WTC11 (cell line): ENCODE measurements around the gene CUL4A. TPM values are rescaled to one million over a fixed set of nuclear protein-coding genes. Genes with fewer than 3 reads are reported as not detected.

Experiments
- ATAC-seq: fragments of 200-7000 bp; cut with Tn5 transposase; 2 replicates; pipeline ENCODE4 v1.10.0; 2021; ENCODE audit warnings: mild to moderate bottlenecking, moderate library complexity
- CTCF ChIA-PET: fragments of 300-600 bp; sonication (Branson Sonifier 250); formaldehyde crosslinking; loops from one replicate; lab custom pipeline; 2021; ENCODE audit warnings: antibody characterized with exemption; lab: Charles Lee
- POLR2A ChIA-PET: fragments of 350-600 bp; sonication (Branson Sonifier 250); formaldehyde crosslinking; loops from one replicate; lab custom pipeline; 2021; ENCODE audit warnings: antibody characterized with exemption; lab: Charles Lee
- DNase-seq: peaks from one replicate; pipeline ENCODE4 v3.0.0; 2021; ENCODE audit warnings: low spot score
- H3K27ac Mint-ChIP-seq: 2 replicates; pipeline ENCODE4 v1.8.0; 2021; ENCODE audit warnings: mixed read lengths
- H3K27me3 Mint-ChIP-seq: 2 replicates; pipeline ENCODE4 v1.8.0; 2021; ENCODE audit warnings: low read depth, mild to moderate bottlenecking, moderate library complexity, mixed read lengths
- H3K36me3 Mint-ChIP-seq: 2 replicates; pipeline ENCODE4 v1.8.0; 2021; ENCODE audit warnings: mixed read lengths
- H3K4me1 Mint-ChIP-seq: 2 replicates; pipeline ENCODE4 v1.8.0; 2022; ENCODE audit warnings: mixed read lengths
- H3K4me3 Mint-ChIP-seq: 2 replicates; pipeline ENCODE4 v1.8.0; 2021; ENCODE audit warnings: mild to moderate bottlenecking, moderate library complexity, mixed read lengths
- H3K9me3 Mint-ChIP-seq: 2 replicates; pipeline ENCODE4 v1.8.0; 2021; ENCODE audit warnings: mixed read lengths
- CREB1 ChIP-seq: sonication (generic); formaldehyde crosslinking; IDR thresholded peaks from 2 replicates; pipeline ENCODE4 v1.8.0; 2023; ENCODE audit warnings: mild to moderate bottlenecking, missing genetic modification reagents
- GABPB1 ChIP-seq: sonication (generic); formaldehyde crosslinking; IDR thresholded peaks from 2 replicates; pipeline ENCODE4 v1.8.1; 2023; ENCODE audit warnings: mild to moderate bottlenecking, missing genetic modification reagents
- NR3C1 ChIP-seq: sonication (generic); formaldehyde crosslinking; conservative IDR thresholded peaks from 2 replicates; pipeline ENCODE4 v1.8.1; 2023; ENCODE audit warnings: low read depth, mild to moderate bottlenecking, missing genetic modification reagents
- OVOL2 ChIP-seq: fragments of 250-450 bp; sonication (Bioruptor Pico); IDR thresholded peaks from 2 replicates; pipeline ENCODE4 v1.9.0; 2021; ENCODE audit warnings: mild to moderate bottlenecking, borderline replicate concordance
- PREB ChIP-seq: sonication (generic); formaldehyde crosslinking; IDR thresholded peaks from 2 replicates; pipeline ENCODE4 v1.8.1; 2022; ENCODE audit warnings: mild to moderate bottlenecking, missing genetic modification reagents, moderate library complexity, borderline replicate concordance
- RELA ChIP-seq: sonication (generic); formaldehyde crosslinking; IDR thresholded peaks from 2 replicates; pipeline ENCODE4 v1.8.1; 2022; ENCODE audit warnings: missing genetic modification reagents, mild to moderate bottlenecking, borderline replicate concordance
- USF1 ChIP-seq: sonication (generic); formaldehyde crosslinking; IDR thresholded peaks from 2 replicates; pipeline ENCODE4 v1.8.0; 2022; ENCODE audit warnings: mild to moderate bottlenecking, missing genetic modification reagents
- ZBTB21 ChIP-seq: sonication (generic); formaldehyde crosslinking; IDR thresholded peaks from 2 replicates; pipeline ENCODE4 v1.8.1; 2023; ENCODE audit warnings: mild to moderate bottlenecking, missing genetic modification reagents, borderline replicate concordance
- ZBTB43 ChIP-seq: sonication (generic); formaldehyde crosslinking; IDR thresholded peaks from 2 replicates; pipeline ENCODE4 v1.8.1; 2023; ENCODE audit warnings: mild to moderate bottlenecking, missing genetic modification reagents
- ZNF423 ChIP-seq: fragments of 250-450 bp; sonication (Bioruptor Pico); IDR thresholded peaks from 2 replicates; pipeline ENCODE4 v2.1.2; 2022; ENCODE audit warnings: mild to moderate bottlenecking, moderate library complexity
- ZNF512 ChIP-seq: sonication (generic); formaldehyde crosslinking; IDR thresholded peaks from 2 replicates; pipeline ENCODE4 v1.8.1; 2022; ENCODE audit warnings: missing genetic modification reagents, borderline replicate concordance
- total RNA-seq: library from RNA; stranded (reverse); gene quantifications from 3 replicates; pipeline ENCODE4 v1.2.3, GENCODE V29; 2021
- TF ChIP-seq, protein P1 (sequence below): sonication (generic); formaldehyde crosslinking; IDR thresholded peaks from 2 replicates; pipeline ENCODE4 v1.8.0; 2022; ENCODE audit warnings: missing genetic modification reagents
- TF ChIP-seq, protein P2 (sequence below): fragments of 200-600 bp; IDR thresholded peaks from 2 replicates; pipeline ENCODE4 v1.8.0; 2022; ENCODE audit warnings: antibody characterized with exemption
- TF ChIP-seq, protein P3 (sequence below): fragments of 250-450 bp; sonication (Bioruptor Pico); IDR thresholded peaks from 2 replicates; pipeline ENCODE4 v1.9.0; 2021; ENCODE audit warnings: mild to moderate bottlenecking
- TF ChIP-seq, protein P4 (sequence below): sonication (generic); formaldehyde crosslinking; IDR thresholded peaks from 2 replicates; pipeline ENCODE4 v1.8.1; 2022; ENCODE audit warnings: low read depth, missing genetic modification reagents, borderline replicate concordance

CUL4A gene
- total RNA-seq, 1 experiment from 2014 or later, result 99.9 TPM

- TF ChIP-seq USF1 (CRISPR knock-in tag) (no peak), ZNF512 (no peak)
These were observed 7.0 kb downstream of the CUL4A start (continued) for GRCh38 chr13:113216254-113217048.

DNA sequence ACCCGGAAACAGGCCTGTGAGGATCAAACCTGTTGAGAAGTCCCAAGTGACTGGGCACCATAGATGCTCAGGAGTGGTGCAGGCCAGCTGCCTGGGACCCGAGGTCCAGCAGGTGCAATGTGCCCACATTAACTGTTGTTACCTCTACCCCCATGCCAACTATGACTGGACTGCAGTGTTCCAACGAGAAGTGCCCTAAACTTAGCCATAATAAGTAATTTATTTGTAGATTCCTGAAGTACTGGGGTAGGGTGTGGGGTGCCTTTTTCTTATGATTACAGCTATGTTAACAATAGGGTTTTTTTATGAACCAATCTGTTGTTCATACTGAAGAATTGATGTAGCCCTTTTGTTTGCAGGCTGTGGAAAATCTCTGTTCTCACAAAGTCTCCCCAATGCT lies 9.2 kb downstream of the CUL4A start:
- H3K27ac Mint-ChIP-seq, result no peak overlapping the region; the same call in 1 of the 2 replicates
- ChIA-PET CTCF (no interaction called here), POLR2A (interaction anchor here (0.6 kb wide), 1 partner anchor 60 kb away, joined by 3 read pairs; the partner anchor contains the start of gene PROZ)
- H3K36me3 Mint-ChIP-seq, result peaks cover 35% of the 10 kb centered on the region
- H3K4me3 Mint-ChIP-seq, result no peak overlapping the region
- H3K27me3 Mint-ChIP-seq, result no peaks in the 10 kb centered on the region
- TF ChIP-seq, protein P1, sequence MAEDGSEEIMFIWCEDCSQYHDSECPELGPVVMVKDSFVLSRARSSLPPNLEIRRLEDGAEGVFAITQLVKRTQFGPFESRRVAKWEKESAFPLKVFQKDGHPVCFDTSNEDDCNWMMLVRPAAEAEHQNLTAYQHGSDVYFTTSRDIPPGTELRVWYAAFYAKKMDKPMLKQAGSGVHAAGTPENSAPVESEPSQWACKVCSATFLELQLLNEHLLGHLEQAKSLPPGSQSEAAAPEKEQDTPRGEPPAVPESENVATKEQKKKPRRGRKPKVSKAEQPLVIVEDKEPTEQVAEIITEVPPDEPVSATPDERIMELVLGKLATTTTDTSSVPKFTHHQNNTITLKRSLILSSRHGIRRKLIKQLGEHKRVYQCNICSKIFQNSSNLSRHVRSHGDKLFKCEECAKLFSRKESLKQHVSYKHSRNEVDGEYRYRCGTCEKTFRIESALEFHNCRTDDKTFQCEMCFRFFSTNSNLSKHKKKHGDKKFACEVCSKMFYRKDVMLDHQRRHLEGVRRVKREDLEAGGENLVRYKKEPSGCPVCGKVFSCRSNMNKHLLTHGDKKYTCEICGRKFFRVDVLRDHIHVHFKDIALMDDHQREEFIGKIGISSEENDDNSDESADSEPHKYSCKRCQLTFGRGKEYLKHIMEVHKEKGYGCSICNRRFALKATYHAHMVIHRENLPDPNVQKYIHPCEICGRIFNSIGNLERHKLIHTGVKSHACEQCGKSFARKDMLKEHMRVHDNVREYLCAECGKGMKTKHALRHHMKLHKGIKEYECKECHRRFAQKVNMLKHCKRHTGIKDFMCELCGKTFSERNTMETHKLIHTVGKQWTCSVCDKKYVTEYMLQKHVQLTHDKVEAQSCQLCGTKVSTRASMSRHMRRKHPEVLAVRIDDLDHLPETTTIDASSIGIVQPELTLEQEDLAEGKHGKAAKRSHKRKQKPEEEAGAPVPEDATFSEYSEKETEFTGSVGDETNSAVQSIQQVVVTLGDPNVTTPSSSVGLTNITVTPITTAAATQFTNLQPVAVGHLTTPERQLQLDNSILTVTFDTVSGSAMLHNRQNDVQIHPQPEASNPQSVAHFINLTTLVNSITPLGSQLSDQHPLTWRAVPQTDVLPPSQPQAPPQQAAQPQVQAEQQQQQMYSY (CRISPR knock-in tag), result no peak
- TF ChIP-seq CREB1 (CRISPR knock-in tag) (no peak), PREB (CRISPR knock-in tag) (no peak), OVOL2 (no peak), ZNF512 (no peak), RELA (CRISPR knock-in tag) (no peak), ZBTB21 (CRISPR knock-in tag) (no peak), GABPB1 (CRISPR knock-in tag) (no peak), ZNF423 (no peak), ZBTB43 (CRISPR knock-in tag) (no peak), NR3C1 (CRISPR knock-in tag) (no peak)
- TF ChIP-seq, protein P2, sequence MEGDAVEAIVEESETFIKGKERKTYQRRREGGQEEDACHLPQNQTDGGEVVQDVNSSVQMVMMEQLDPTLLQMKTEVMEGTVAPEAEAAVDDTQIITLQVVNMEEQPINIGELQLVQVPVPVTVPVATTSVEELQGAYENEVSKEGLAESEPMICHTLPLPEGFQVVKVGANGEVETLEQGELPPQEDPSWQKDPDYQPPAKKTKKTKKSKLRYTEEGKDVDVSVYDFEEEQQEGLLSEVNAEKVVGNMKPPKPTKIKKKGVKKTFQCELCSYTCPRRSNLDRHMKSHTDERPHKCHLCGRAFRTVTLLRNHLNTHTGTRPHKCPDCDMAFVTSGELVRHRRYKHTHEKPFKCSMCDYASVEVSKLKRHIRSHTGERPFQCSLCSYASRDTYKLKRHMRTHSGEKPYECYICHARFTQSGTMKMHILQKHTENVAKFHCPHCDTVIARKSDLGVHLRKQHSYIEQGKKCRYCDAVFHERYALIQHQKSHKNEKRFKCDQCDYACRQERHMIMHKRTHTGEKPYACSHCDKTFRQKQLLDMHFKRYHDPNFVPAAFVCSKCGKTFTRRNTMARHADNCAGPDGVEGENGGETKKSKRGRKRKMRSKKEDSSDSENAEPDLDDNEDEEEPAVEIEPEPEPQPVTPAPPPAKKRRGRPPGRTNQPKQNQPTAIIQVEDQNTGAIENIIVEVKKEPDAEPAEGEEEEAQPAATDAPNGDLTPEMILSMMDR, result no peak
- TF ChIP-seq, protein P3, sequence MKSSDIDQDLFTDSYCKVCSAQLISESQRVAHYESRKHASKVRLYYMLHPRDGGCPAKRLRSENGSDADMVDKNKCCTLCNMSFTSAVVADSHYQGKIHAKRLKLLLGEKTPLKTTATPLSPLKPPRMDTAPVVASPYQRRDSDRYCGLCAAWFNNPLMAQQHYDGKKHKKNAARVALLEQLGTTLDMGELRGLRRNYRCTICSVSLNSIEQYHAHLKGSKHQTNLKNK (CRISPR knock-in tag), result no peak
- TF ChIP-seq, protein P4, sequence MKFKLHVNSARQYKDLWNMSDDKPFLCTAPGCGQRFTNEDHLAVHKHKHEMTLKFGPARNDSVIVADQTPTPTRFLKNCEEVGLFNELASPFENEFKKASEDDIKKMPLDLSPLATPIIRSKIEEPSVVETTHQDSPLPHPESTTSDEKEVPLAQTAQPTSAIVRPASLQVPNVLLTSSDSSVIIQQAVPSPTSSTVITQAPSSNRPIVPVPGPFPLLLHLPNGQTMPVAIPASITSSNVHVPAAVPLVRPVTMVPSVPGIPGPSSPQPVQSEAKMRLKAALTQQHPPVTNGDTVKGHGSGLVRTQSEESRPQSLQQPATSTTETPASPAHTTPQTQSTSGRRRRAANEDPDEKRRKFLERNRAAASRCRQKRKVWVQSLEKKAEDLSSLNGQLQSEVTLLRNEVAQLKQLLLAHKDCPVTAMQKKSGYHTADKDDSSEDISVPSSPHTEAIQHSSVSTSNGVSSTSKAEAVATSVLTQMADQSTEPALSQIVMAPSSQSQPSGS (CRISPR knock-in tag), result no peak
- no peaks in the 10 kb centered on the region for H3K9me3 Mint-ChIP-seq
- ATAC-seq (no peak), DNase-seq (no peak)
- H3K4me1 Mint-ChIP-seq, result peaks cover 5% of the 10 kb centered on the region
